Activated naive CD8-positive, alpha-beta T cell (primary cell): Measurements from ENCODE around the gene VSIG10L2.
"Not testable (repeated sequence)": the region's sequence is repeated elsewhere in the genome, so short reads cannot be mapped to it uniquely, and the experiment has no call there.

Source experiments
- H3K27ac Mint-ChIP-seq: one replicate; pipeline ENCODE4 v1.8.0; 2021; ENCODE audit warnings: mixed read lengths
- H3K27me3 Mint-ChIP-seq: one replicate; pipeline ENCODE4 v1.8.0; 2021; ENCODE audit warnings: mixed read lengths
- H3K36me3 Mint-ChIP-seq: one replicate; pipeline ENCODE4 v1.8.0; 2021; ENCODE audit warnings: mixed read lengths
- H3K4me1 Mint-ChIP-seq: one replicate; pipeline ENCODE4 v1.8.0; 2021; ENCODE audit warnings: low read depth, mixed read lengths
- H3K4me3 Mint-ChIP-seq: one replicate; pipeline ENCODE4 v1.8.0; 2021; ENCODE audit warnings: mild to moderate bottlenecking, mixed read lengths
- H3K9me3 Mint-ChIP-seq: one replicate; pipeline ENCODE4 v1.8.0; 2021; ENCODE audit warnings: low read depth, mixed read lengths

The VSIG10L2 gene

DNA sequence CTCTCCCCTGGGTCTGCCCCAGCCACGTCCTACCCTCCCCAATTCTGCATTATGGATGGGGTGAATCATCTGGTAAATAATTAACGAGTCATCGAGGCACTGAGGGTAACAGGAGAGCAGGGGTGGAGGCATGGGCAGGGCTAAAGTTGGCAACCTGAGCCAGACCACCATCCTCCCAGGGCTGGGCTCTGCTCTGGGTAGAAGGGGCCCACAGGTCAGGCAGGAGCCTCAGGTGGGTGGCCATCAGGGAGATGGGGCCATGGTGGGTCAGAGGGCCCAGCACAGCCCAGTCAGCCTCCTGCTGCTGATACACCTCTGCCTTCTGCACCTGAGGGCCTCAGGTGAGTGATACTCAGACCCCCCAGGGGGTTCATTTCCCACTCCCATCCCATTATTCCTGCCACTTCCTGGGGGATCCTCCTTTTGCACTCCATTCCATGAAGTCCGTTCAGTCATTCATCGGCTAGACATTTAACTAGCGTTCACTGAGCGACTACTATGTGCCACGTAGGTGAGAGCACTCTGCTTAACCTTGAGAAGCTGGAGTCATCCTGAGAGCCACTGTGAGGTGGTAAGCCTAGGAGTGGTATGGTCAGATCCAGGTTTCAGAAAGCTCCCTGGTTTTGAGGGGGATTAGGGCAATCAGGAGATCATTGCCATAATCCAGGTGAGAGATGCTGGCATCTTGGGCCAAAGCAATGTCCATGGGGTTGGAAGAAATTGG is at the start of gene VSIG10L2:
VSIG10L2 (plus strand) TSS at position 248 of the 724 bp plus-strand sequence; CDS start at position 260, 12 bp downstream.
- no peaks in the 10 kb centered on the region for H3K36me3 Mint-ChIP-seq
- H3K4me1 Mint-ChIP-seq: peaks cover 6% of the 10 kb centered on the region
- H3K27me3 Mint-ChIP-seq: no peaks in the 10 kb centered on the region
- H3K27ac Mint-ChIP-seq: no peak within 1 kb of the TSS
- H3K4me3 Mint-ChIP-seq: no peak within 1 kb of the TSS
- H3K9me3 Mint-ChIP-seq: no peaks in the 10 kb centered on the region

DNA sequence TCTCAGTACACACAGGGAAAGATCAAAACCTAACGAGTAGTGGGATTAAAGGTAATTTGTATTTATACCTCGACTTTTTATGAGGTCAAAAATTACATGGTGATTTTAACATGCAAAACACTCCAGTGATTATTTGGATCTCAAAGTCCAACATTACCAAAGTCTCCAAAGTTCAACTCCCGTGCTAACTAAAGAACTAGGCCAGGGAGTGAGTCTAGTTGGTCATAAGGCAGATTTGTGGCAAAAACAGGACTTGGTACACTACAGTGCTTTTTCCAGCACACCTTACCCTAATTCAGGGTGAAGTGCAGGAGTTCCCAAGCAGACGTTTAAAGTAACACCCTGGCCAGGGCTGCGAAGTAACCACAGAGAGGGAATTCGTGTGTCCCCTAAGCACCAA is 44.0 kb upstream of the VSIG10L2 start:
- Mint-ChIP-seq H3K4me1 (peaks cover 44% of the 10 kb centered on the region), H3K27ac (peak overlapping the region; percentile 50), H3K4me3 (peak overlapping the region; percentile 98)

DNA sequence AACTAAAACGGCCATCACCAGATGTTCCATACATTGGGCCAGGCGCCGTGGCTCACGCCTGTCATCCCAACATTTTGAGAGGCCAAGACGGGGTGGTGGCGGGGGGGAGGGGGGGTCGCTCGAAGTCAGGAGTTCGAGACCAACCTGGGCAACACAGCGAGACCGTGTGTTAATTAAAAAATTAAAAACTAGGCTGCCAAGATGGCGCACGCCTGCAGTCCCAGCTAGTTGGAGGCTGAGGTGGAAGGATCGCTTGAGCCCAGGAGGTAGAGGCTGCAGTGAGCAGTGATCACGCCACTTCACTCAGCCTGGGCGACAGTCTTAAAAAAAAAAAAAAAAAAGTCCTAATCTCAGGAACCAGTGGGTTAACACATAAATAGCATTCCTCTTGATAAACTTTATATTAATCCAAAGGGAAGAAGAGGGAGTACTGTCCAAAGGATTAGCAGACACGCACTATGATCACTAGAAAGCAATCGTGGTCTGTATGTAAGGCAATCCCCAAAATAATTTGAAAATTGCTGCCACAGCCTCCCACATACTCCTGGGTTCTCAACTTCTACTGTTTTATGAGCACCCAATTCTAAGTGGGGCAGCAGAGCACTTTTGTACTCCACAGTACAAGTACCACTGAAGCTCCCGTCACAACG is 43.4 kb upstream of the VSIG10L2 start:
- H3K4me1 Mint-ChIP-seq: peaks cover 41% of the 10 kb centered on the region
- no peaks in the 10 kb centered on the region for H3K9me3 Mint-ChIP-seq
- peak overlapping the region; percentile 98 for H3K4me3 Mint-ChIP-seq
- H3K27me3 Mint-ChIP-seq: peaks cover 8% of the 10 kb centered on the region
- H3K27ac Mint-ChIP-seq: peak overlapping the region; percentile 96
- peaks cover 7% of the 10 kb centered on the region for H3K36me3 Mint-ChIP-seq

More for the DNA sequence above, 44.0 kb upstream of the VSIG10L2 start:
- Mint-ChIP-seq H3K36me3 (peaks cover 7% of the 10 kb centered on the region), H3K27me3 (peaks cover 8% of the 10 kb centered on the region), H3K9me3 (no peaks in the 10 kb centered on the region)

DNA sequence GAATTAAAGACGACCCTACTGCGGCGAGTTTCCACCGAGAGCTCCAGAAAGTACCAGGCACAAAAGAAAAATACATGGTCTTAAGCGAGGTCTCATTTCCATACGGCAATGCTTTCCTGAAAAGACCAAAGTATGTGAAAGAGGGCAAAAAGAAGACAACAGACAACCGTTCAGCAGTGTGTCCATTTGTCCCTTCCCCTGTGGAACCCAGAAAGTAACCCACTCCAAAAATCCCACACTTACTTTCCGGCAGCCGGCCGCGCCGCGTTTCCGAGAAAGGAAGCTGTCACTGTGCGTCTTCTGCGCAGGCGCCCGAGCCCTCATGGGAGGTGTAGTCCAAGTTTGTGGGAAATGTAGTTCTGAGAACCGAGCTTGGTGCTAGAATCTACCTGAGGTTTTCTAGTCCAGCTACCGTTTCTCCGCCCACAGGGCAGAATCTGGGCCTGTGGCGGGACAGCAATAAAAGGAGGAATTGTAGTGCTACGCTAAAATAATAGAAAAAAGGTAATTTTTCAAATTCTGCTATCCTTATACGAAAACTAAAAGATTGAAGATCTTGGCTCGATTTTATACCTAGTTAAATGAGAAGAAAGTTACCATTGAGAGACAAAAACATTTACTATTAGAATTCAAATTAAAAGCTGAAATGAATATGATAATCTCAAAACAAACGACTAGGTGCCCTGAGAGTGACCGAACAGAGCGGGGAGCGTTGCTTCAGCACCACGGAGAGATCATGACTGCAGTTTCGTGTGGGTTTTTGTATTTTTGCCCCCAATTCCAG is 42.7 kb upstream of the VSIG10L2 start, which contains the start of gene PUS3:
PUS3 (minus strand) TSS at position 280 of the 784 bp plus-strand sequence. CDS start 6,922 bp downstream, outside the sequence.
- H3K4me1 Mint-ChIP-seq: peaks cover 38% of the 10 kb centered on the region

DNA sequence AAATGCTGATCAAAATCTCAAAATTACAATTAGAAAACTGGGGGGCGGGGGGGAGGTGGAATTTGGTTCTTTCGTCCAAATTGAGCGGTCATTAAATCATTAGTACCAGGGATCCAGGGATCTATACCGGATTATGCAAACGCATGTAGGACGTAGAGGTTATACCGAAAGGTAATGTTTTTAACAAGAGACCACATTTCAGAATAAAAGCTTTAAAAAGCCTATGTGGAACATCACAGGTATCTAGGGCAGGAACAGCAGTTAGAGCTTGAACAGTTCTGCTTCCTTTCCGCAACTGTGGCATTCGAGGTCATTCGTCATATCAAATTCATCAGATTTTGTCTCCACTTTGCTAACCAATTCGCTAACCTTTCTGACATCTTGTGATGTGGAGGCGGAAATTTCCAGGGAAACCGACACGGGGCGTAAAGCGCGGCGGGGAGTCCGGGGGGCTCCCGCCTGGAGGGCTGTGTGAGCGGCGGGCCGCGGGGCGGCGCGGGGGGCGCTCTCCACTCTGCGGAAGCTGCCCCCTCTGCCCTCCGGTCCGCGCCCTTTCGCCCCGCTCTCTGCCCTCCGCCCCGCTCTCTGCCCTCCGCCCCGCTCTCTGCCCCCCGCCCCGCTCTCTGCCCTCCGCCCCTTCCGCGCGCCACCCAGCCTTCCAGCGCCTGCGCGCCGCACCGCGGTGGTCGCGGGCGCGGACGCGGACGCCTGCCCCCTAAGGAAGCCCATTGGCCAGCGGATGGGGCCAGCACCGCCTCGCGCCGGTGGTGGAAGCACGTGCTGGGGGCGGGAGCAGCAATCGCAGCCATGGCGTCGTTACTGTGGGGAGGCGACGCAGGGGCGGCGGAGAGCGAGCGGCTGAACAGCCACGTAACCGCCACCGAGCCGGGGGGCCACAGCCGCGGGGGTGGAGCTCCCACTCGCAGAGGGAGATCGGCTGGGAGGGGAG is 41.9 kb upstream of the VSIG10L2 start, which contains the start of gene DDX25:
DDX25 (plus strand) TSS at position 798 of the 949 bp plus-strand sequence; CDS start at position 808, 10 bp downstream.
- no peaks in the 10 kb centered on the region for H3K9me3 Mint-ChIP-seq
- H3K36me3 Mint-ChIP-seq: peaks cover 4% of the 10 kb centered on the region
- peaks cover 8% of the 10 kb centered on the region for H3K27me3 Mint-ChIP-seq
- H3K4me3 Mint-ChIP-seq: peak within 1 kb of the TSS; percentile 98
- peaks cover 38% of the 10 kb centered on the region for H3K4me1 Mint-ChIP-seq
- peak within 1 kb of the TSS; percentile 96 for H3K27ac Mint-ChIP-seq

More for the DNA sequence above, 42.7 kb upstream of the VSIG10L2 start, which contains the start of gene PUS3:
- peaks cover 5% of the 10 kb centered on the region for H3K36me3 Mint-ChIP-seq
- peak within 1 kb of the TSS; percentile 96 for H3K27ac Mint-ChIP-seq
- peaks cover 8% of the 10 kb centered on the region for H3K27me3 Mint-ChIP-seq
- H3K9me3 Mint-ChIP-seq: no peaks in the 10 kb centered on the region
- H3K4me3 Mint-ChIP-seq: peak within 1 kb of the TSS; percentile 98

DNA sequence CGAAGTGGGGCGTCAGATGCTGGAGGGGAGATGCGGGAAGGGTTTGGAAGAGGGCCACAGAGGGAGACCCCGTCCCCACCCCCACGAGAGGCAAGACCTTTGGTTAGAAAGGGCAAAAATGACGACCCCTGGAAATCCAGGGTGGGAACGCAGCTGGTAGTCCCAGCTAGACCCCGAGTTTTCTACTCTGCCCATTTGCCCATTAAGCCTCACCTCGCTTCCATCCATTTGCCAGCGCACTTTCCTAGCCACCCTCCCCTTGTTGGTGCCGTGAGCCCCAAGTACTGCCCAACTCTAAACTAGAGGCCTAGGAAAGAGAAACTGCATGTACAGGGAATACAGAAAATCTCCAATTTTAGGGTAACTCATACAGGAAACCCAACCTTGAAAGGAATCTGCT is 41.2 kb upstream of the VSIG10L2 start:
- H3K4me1 Mint-ChIP-seq: peaks cover 31% of the 10 kb centered on the region
- peaks cover 8% of the 10 kb centered on the region for H3K27me3 Mint-ChIP-seq
- H3K9me3 Mint-ChIP-seq: no peaks in the 10 kb centered on the region
- H3K27ac Mint-ChIP-seq: no peak overlapping the region
- H3K36me3 Mint-ChIP-seq: peaks cover 1% of the 10 kb centered on the region
- H3K4me3 Mint-ChIP-seq: peak overlapping the region; percentile 86

DNA sequence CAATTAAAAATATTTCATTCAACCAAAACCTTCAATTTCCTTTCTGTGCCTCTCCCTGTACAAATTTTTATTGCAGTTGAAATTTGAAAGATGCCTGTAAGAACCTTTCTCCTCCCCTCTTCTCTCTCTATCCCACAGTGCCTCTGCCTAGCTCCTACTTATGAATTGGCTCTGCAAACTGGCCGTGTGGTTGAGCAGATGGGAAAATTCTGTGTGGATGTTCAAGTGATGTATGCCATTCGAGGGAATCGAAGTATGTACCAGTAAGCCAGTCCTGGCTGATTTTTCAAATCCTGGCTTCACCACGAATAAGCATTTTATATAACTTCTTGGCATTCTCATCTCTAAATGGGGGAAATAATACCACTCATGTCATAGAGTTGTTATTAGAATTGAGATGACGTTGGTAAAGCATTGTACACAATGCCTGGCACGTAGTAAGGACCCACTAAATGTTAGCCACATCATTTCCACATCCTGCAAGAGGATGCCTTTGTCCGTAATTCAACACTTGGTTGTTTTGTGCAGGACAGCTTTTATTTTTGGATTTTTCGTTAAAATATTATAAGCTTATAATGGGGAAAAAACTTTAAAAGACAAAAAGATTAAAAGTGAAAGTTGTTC is 35.5 kb upstream of the VSIG10L2 start:
- Mint-ChIP-seq H3K27me3 (peaks cover 7% of the 10 kb centered on the region), H3K27ac (no peak overlapping the region), H3K36me3 (no peaks in the 10 kb centered on the region), H3K9me3 (no peaks in the 10 kb centered on the region), H3K4me1 (no peaks in the 10 kb centered on the region), H3K4me3 (no peak overlapping the region)

DNA sequence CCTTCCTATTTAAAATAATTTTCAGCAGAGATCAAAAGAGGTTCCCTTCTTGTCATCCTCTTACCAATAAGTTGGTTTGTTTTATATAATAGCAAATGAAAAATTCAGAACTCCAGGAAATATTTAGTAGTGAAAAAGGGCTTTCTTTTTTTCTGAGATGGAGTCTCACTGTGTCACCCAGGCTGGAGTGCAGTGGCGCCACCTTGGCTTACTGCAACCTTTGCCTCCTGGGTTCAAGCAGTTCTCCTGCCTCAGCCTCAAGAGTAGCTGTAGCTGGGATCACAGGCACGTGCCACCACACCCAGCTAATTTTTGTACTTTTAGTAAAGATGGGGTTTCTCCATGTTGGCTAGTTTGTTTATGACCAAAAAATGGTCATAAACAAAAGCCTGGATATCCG is 31.2 kb upstream of the VSIG10L2 start:
- not testable (repeated sequence) for H3K27me3 Mint-ChIP-seq, H3K9me3 Mint-ChIP-seq, H3K4me1 Mint-ChIP-seq, H3K27ac Mint-ChIP-seq, H3K4me3 Mint-ChIP-seq, H3K36me3 Mint-ChIP-seq

DNA sequence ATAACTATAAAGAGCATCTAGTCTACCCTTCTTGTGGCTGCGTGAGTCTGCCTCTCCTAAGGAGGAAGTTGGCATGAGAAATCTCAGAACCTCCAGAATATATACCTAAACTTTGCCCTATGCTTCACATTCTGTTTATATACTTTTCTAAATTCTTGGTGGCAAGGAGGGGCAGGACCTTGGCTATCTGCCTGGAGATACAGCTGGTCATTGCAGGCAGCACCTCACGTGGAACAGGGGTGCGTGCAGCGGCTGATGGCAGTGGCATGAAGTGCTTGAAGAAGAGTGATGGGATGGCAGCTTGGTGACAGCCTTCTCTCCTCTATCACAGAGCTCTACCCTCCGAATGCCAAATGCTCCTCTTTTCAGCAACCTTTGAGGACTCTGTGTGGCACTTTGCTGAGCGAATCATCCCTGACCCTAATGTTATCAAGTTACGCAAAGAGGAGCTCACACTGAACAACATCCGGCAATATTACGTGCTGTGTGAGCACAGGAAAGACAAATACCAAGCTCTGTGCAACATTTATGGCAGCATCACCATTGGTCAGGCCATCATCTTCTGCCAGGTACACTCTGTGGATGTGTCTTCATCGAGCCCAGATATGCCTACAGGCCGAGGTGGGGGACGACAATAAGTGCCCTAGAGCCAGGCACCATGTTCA is 29.0 kb upstream of the VSIG10L2 start:
- no peak overlapping the region for H3K27ac Mint-ChIP-seq
- H3K4me1 Mint-ChIP-seq: no peaks in the 10 kb centered on the region
- H3K9me3 Mint-ChIP-seq: no peaks in the 10 kb centered on the region
- no peak overlapping the region for H3K4me3 Mint-ChIP-seq
- H3K36me3 Mint-ChIP-seq: no peaks in the 10 kb centered on the region
- H3K27me3 Mint-ChIP-seq: peaks cover 9% of the 10 kb centered on the region

DNA sequence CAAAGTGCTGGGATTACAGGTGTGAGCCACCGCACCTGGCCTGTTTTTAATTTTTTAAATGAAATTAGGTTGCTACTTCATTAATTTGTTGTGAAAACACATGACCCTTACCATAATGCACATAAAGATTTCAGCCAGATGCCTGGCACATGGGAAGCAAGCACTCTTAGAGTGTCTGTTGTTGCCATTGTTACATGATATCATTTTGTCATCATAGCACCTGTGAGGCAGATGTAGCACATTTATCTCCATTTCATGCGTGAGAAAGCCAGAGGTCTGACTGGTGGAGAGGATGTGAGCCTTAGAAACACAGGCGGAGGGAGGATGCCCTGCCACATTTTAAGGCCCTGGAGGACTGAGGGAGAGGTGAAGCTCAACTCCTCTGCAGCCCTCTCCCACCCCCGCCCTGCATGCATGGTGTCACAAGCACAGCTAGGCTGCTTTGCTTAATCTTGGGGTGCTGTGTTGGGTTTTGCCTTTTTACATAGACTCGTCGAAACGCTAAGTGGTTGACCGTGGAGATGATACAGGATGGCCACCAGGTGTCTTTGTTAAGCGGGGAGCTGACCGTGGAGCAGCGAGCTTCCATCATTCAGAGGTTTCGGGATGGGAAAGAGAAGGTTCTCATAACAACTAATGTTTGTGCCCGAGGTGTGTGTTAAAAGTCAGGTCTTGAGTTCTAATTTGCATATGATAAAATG is 27.6 kb upstream of the VSIG10L2 start:
- no peaks in the 10 kb centered on the region for H3K36me3 Mint-ChIP-seq
- H3K4me3 Mint-ChIP-seq: no peak overlapping the region
- H3K4me1 Mint-ChIP-seq: no peaks in the 10 kb centered on the region
- H3K9me3 Mint-ChIP-seq: no peaks in the 10 kb centered on the region
- H3K27me3 Mint-ChIP-seq: peaks cover 7% of the 10 kb centered on the region
- no peak overlapping the region for H3K27ac Mint-ChIP-seq

DNA sequence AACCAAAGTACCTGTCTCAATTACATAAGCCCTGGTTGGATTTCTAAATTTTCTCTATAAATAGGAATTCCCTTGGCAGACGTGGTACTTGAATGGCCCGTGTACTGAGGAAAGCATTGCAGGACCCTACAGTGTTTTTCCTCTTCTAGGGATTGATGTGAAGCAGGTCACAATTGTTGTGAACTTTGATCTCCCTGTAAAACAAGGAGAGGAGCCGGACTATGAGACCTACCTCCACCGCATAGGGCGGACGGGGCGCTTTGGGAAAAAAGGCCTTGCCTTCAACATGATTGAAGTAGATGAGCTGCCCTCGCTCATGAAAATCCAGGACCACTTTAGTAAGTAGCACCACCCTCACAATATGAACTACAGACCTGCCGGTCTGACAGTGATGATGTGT is 24.8 kb upstream of the VSIG10L2 start:
- no peak overlapping the region for H3K27ac Mint-ChIP-seq

DNA sequence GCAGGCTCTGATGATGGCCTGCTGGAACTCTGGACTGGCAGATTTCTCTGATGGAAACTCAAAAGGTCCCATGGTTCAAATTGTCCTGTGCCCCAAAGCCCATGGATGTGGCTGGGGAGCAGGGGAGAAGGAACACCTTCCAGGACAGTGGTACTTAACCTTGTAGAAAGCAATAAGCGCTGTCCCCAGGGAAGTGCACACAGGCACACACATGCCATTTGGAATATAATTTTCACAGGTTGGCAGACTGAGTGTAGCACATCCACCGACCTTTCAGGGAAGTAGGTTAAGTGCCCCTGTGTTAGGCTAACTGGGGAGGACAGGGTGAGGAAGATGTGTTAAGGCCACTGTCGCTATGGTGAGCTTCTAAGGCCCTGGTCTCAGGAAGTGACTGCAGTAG is 23.7 kb upstream of the VSIG10L2 start:
- H3K4me1 Mint-ChIP-seq: no peaks in the 10 kb centered on the region
- no peaks in the 10 kb centered on the region for H3K9me3 Mint-ChIP-seq
- H3K36me3 Mint-ChIP-seq: no peaks in the 10 kb centered on the region
- H3K27me3 Mint-ChIP-seq: peaks cover 10% of the 10 kb centered on the region
- H3K27ac Mint-ChIP-seq: no peak overlapping the region
- H3K4me3 Mint-ChIP-seq: no peak overlapping the region

More for the DNA sequence above, 24.8 kb upstream of the VSIG10L2 start:
- Mint-ChIP-seq H3K36me3 (no peaks in the 10 kb centered on the region), H3K4me3 (no peak overlapping the region), H3K4me1 (no peaks in the 10 kb centered on the region), H3K9me3 (no peaks in the 10 kb centered on the region), H3K27me3 (peaks cover 9% of the 10 kb centered on the region)
